ENCODE data around the gene CCDC7.
"Not testable (repeated sequence)": the region's sequence is repeated elsewhere in the genome, so short reads cannot be mapped to it uniquely, and the experiment has no call there.

The CCDC7 gene

GRCh38 chr10:32540691-32541470, 94.9 kb downstream of the CCDC7 start:
- no peak for DNase-seq (ENCODE audit: insufficient read length, low spot score)
- FAIRE-seq = no peak

GRCh38 chr10:32548208-32548607, 102.3 kb downstream of the CCDC7 start:
- DNase-seq (ENCODE audit: insufficient read length, low spot score) (no peak), FAIRE-seq (no peak)

GRCh38 chr10:32556783-32557395, 110.9 kb downstream of the CCDC7 start:
- FAIRE-seq (no peak), DNase-seq (ENCODE audit: insufficient read length, low spot score) (no peak)

GRCh38 chr10:32562695-32563094, 116.8 kb downstream of the CCDC7 start:
- DNase-seq (ENCODE audit: insufficient read length, low spot score); FAIRE-seq: not testable (repeated sequence)

GRCh38 chr10:32577448-32577847, 131.5 kb downstream of the CCDC7 start:
- no peak for FAIRE-seq

GRCh38 chr10:32582946-32583345, 137.0 kb downstream of the CCDC7 start:
- DNase-seq (ENCODE audit: insufficient read length, low spot score) = no peak
- FAIRE-seq = no peak

More at GRCh38 chr10:32577448-32577847, 131.5 kb downstream of the CCDC7 start:
- DNase-seq (ENCODE audit: insufficient read length, low spot score) = no peak

GRCh38 chr10:32598022-32598421, 152.1 kb downstream of the CCDC7 start:
- FAIRE-seq; DNase-seq (ENCODE audit: insufficient read length, low spot score): not testable (repeated sequence)

GRCh38 chr10:32600317-32600716, 154.4 kb downstream of the CCDC7 start:
- DNase-seq (ENCODE audit: insufficient read length, low spot score) = no peak
- FAIRE-seq = no peak

GRCh38 chr10:32601562-32601961, 155.6 kb downstream of the CCDC7 start:
- FAIRE-seq; DNase-seq (ENCODE audit: insufficient read length, low spot score): not testable (repeated sequence)

GRCh38 chr10:32605787-32606186, 159.8 kb downstream of the CCDC7 start:
- DNase-seq (ENCODE audit: insufficient read length, low spot score) (no peak), FAIRE-seq (no peak)

GRCh38 chr10:32610543-32610942, 164.6 kb downstream of the CCDC7 start:
- FAIRE-seq; DNase-seq (ENCODE audit: insufficient read length, low spot score): not testable (repeated sequence)

GRCh38 chr10:32616438-32616837, 170.5 kb downstream of the CCDC7 start:
- FAIRE-seq = no peak
- no peak for DNase-seq (ENCODE audit: insufficient read length, low spot score)

- DNase-seq (ENCODE audit: insufficient read length, low spot score) (no peak), FAIRE-seq (no peak)
Observed at GRCh38 chr10:32618482-32618881, 172.5 kb downstream of the CCDC7 start.

GRCh38 chr10:32621969-32622368, 176.0 kb downstream of the CCDC7 start:
- FAIRE-seq = no peak
- DNase-seq (ENCODE audit: insufficient read length, low spot score) = no peak

GRCh38 chr10:32622409-32622808, 176.5 kb downstream of the CCDC7 start:
- no peak for DNase-seq (ENCODE audit: insufficient read length, low spot score)
- FAIRE-seq = no peak

GRCh38 chr10:32627183-32627582, 181.2 kb downstream of the CCDC7 start:
- no peak for FAIRE-seq
- no peak for DNase-seq (ENCODE audit: insufficient read length, low spot score)

GRCh38 chr10:32629910-32630309, 184.0 kb downstream of the CCDC7 start:
- DNase-seq (ENCODE audit: insufficient read length, low spot score) (no peak), FAIRE-seq (no peak)

- DNase-seq (ENCODE audit: insufficient read length, low spot score) (no peak), FAIRE-seq (no peak)
Observed at GRCh38 chr10:32646535-32646934, 200.6 kb downstream of the CCDC7 start.

GRCh38 chr10:32650246-32650655, 204.3 kb downstream of the CCDC7 start:
- FAIRE-seq = no peak
- DNase-seq (ENCODE audit: insufficient read length, low spot score) = no peak

- not testable (repeated sequence) for FAIRE-seq; DNase-seq (ENCODE audit: insufficient read length, low spot score)
Observed at GRCh38 chr10:32657430-32657829, 211.5 kb downstream of the CCDC7 start.

GRCh38 chr10:32661346-32661745, 215.4 kb downstream of the CCDC7 start:
- no peak for FAIRE-seq

More at GRCh38 chr10:32661346-32661745, 215.4 kb downstream of the CCDC7 start:
- DNase-seq (ENCODE audit: insufficient read length, low spot score) = no peak

Measured in HTR-8/SVneo (cell line).